Kidney (tissue), 14 donors: ENCODE data around the gene TMTC1. TPM values are rescaled to one million over a fixed set of nuclear protein-coding genes. Genes with fewer than 3 reads are reported as not detected.

Experiments used
- DNase-seq, 5 donors: peaks; one replicate each; pipeline ENCODE4 v3.0.0-alpha.2; 2013 to 2020
- FAIRE-seq: peaks from 2 replicates; lab custom pipeline; 2012; peaks lifted over from hg19 to GRCh38; lab: Jason Lieb, UNC
- H3K27ac ChIP-seq, 2 donors: one replicate each; pipeline ENCODE4 v1.7.0; 2013; ENCODE audit warnings: low read depth in 2 of 2, low read length in 2 of 2, inconsistent platforms in 1 of 2
- H3K27me3 ChIP-seq: one replicate; pipeline ENCODE4 v1.7.1; 2013; ENCODE audit warnings: low read length, inconsistent platforms; ENCODE audit not compliant: control insufficient read depth, insufficient read depth
- H3K36me3 ChIP-seq, 3 donors: one replicate each; pipeline versions ENCODE4 v1.7.0 to v1.7.1; 2013; ENCODE audit warnings: low read length in 3 of 3, control low read depth in 1 of 3, inconsistent platforms in 1 of 3; ENCODE audit not compliant: insufficient read depth in 3 of 3, control insufficient read depth in 2 of 3
- H3K4me1 ChIP-seq, 3 donors: one replicate each; pipeline versions ENCODE4 v1.7.0 to v1.7.1; 2013; ENCODE audit warnings: low read length in 3 of 3, inconsistent platforms in 1 of 3, low read depth in 1 of 3; ENCODE audit not compliant: control insufficient read depth in 2 of 3, insufficient read depth in 2 of 3
- H3K4me3 ChIP-seq, 3 donors: one replicate each; pipeline versions ENCODE4 v1.7.0 to v1.8.1; 2013; ENCODE audit warnings: low read length in 3 of 3, control low read depth in 1 of 3, inconsistent platforms in 1 of 3
- H3K9ac ChIP-seq, 3 donors: one replicate each; pipeline versions ENCODE4 v1.7.0 to v1.7.1; 2013; ENCODE audit warnings: low read length in 3 of 3, control low read depth in 1 of 3, inconsistent platforms in 1 of 3
- H3K9me3 ChIP-seq, 3 donors: one replicate each; pipeline versions ENCODE4 v1.7.0 to v1.7.1; 2013; ENCODE audit warnings: low read length in 3 of 3, control low read depth in 1 of 3, inconsistent platforms in 1 of 3; ENCODE audit not compliant: control insufficient read depth in 2 of 3, insufficient read depth in 1 of 3
- CTCF ChIP-seq: IDR thresholded peaks from 3 replicates; pipeline ENCODE4 v1.5.1; 2012; ENCODE audit warnings: mild to moderate bottlenecking, moderate library complexity, borderline replicate concordance; ENCODE audit not compliant: insufficient read depth; ENCODE audit errors: extremely low read depth
- intact Hi-C: fragments of 100-400 bp; cut with DNase I; formaldehyde crosslinking; loops from one replicate; pipeline ENCODE4 v1.11.1; 2022
- polyA plus RNA-seq: library from polyadenylated mRNA; stranded (reverse); fragments of 350-450 nt; fragmentation: Illumina TruSeq; extraction: RNeasy Lipid Tissue Mini Kit (QIAGEN cat#74804); gene quantifications from one replicate; pipeline ENCODE4 v1.2.3, GENCODE V29; 2014; ENCODE audit warnings: low read depth, low replicate concordance; ENCODE audit not compliant: insufficient read depth
- total RNA-seq: library from RNA; stranded (reverse); fragmentation: NEBNext Ultra II Directional; extraction: Animal tissue kit (Norgen Biotek cat#: 25700); gene quantifications from one replicate; pipeline ENCODE4 v1.2.1, GENCODE V29; 2021
- donor health status: control.
- donor health status: control.
- donor health status: control.
- donor health status: control.
- donor health status: control.
- donor health status: DM: yes; HTN: yes; CAD: no.
- donor health status: Normal renal cell carcinoma (clear cell type).

The TMTC1 gene
- total and polyA plus RNA-seq, 2 donors from 2014 or later, result 10.9 to 58.8 TPM

GRCh38 chr12:29695800-29696199, 87.9 kb downstream of the TMTC1 start:
- DNase-seq (no peak), FAIRE-seq (no peak)
- no peak for TF ChIP-seq CTCF
- Histone ChIP-seq H3K27ac (no peak overlapping the region), H3K27me3 (no peaks in the 10 kb centered on the region), H3K4me3 (no peak overlapping the region), H3K4me1 (no peaks in the 10 kb centered on the region), H3K9me3 (no peaks in the 10 kb centered on the region), H3K36me3 (no peaks in the 10 kb centered on the region), H3K9ac (no peak overlapping the region)
- intact Hi-C loops, result no loop called here

- H3K27ac ChIP-seq, result no peak overlapping the region
- FAIRE-seq, result no peak
These were observed 88.7 kb downstream of the TMTC1 start for GRCh38 chr12:29695026-29695425.

GRCh38 chr12:29694002-29694401, 89.7 kb downstream of the TMTC1 start:
- H3K9me3 ChIP-seq, result no peaks in the 10 kb centered on the region
- H3K36me3 ChIP-seq, result no peaks in the 10 kb centered on the region
- no peak for DNase-seq
- no peak for TF ChIP-seq CTCF
- H3K27me3 ChIP-seq, result no peaks in the 10 kb centered on the region
- H3K4me3 ChIP-seq, result no peak overlapping the region
- H3K9ac ChIP-seq, result no peak overlapping the region
- FAIRE-seq, result no peak
- intact Hi-C loops, result no loop called here
- no peak overlapping the region for H3K27ac ChIP-seq
- no peaks in the 10 kb centered on the region for H3K4me1 ChIP-seq

More at GRCh38 chr12:29695026-29695425, 88.7 kb downstream of the TMTC1 start:
- no peaks in the 10 kb centered on the region for H3K36me3 ChIP-seq
- no peaks in the 10 kb centered on the region for H3K27me3 ChIP-seq
- H3K4me1 ChIP-seq, result no peaks in the 10 kb centered on the region
- no peak overlapping the region for H3K4me3 ChIP-seq
- intact Hi-C loops, result no loop called here
- no peak overlapping the region for H3K9ac ChIP-seq
- no peaks in the 10 kb centered on the region for H3K9me3 ChIP-seq
- no peak for TF ChIP-seq CTCF
- no peak for DNase-seq

GRCh38 chr12:29692237-29692636, 91.5 kb downstream of the TMTC1 start:
- H3K9me3 ChIP-seq, result no peaks in the 10 kb centered on the region
- H3K36me3 ChIP-seq, result no peaks in the 10 kb centered on the region
- FAIRE-seq (no peak), DNase-seq (no peak)
- no peaks in the 10 kb centered on the region for H3K4me1 ChIP-seq
- H3K27me3 ChIP-seq, result no peaks in the 10 kb centered on the region
- H3K4me3 ChIP-seq, result no peak overlapping the region
- no peak overlapping the region for H3K9ac ChIP-seq
- intact Hi-C loops, result no loop called here
- no peak for TF ChIP-seq CTCF
- H3K27ac ChIP-seq, result no peak overlapping the region
